SK-N-SH treated with all-trans-retinoic acid at 6 μM for 48 hours (cell line): ENCODE data around the gene CLEC16A.

Experiments used
- ATAC-seq: fragments of 200-7000 bp; cut with Tn5 transposase; 3 replicates; pipeline ENCODE4 v1.9.1; 2020; ENCODE audit warnings: mild to moderate bottlenecking, moderate library complexity
- ARNTL ChIP-seq: fragments of 450-650 bp; formaldehyde crosslinking; IDR thresholded peaks from 2 replicates; pipeline ENCODE4 v1.5.0; 2020; ENCODE audit warnings: low read depth, mild to moderate bottlenecking, moderate library complexity, borderline replicate concordance
- BACH2 ChIP-seq: fragments of 250-450 bp; sonication (Bioruptor Pico); IDR thresholded peaks from 2 replicates; pipeline ENCODE4 v1.9.0; 2021; ENCODE audit warnings: mild to moderate bottlenecking, borderline replicate concordance
- ESRRG ChIP-seq: fragments of 250-450 bp; sonication (Bioruptor Pico); IDR thresholded peaks from 2 replicates; pipeline ENCODE4 v1.6.1; 2021; ENCODE audit warnings: mild to moderate bottlenecking
- GLIS3 ChIP-seq: fragments of 250-450 bp; sonication (Bioruptor Pico); IDR thresholded peaks from 2 replicates; pipeline ENCODE4 v1.5.0; 2020; ENCODE audit warnings: mild to moderate bottlenecking, moderate library complexity
- ISL1 ChIP-seq: fragments of 250-450 bp; sonication (Bioruptor Pico); IDR thresholded peaks from 2 replicates; pipeline ENCODE4 v2.1.2; 2022; ENCODE audit warnings: mild to moderate bottlenecking, moderate library complexity
- OSR1 ChIP-seq: fragments of 250-450 bp; sonication (Bioruptor Pico); IDR thresholded peaks from 2 replicates; pipeline ENCODE4 v1.8.0; 2022; ENCODE audit warnings: moderate library complexity, mild to moderate bottlenecking, inconsistent platforms
- PATZ1 ChIP-seq: fragments of 250-450 bp; sonication (Bioruptor Pico); IDR thresholded peaks from 2 replicates; pipeline ENCODE4 v1.8.0; 2020; ENCODE audit warnings: mild to moderate bottlenecking, moderate library complexity, borderline replicate concordance
- PPARA ChIP-seq: fragments of 250-450 bp; sonication (Bioruptor Pico); IDR thresholded peaks from 2 replicates; pipeline ENCODE4 v1.5.0; 2020; ENCODE audit warnings: mild to moderate bottlenecking, borderline replicate concordance
- RARB ChIP-seq: fragments of 250-450 bp; sonication (Bioruptor Pico); IDR thresholded peaks from 2 replicates; pipeline ENCODE4 v1.8.0; 2021; ENCODE audit warnings: mild to moderate bottlenecking, moderate library complexity
- SNAI2 ChIP-seq: fragments of 250-450 bp; sonication (Bioruptor Pico); IDR thresholded peaks from 2 replicates; pipeline ENCODE4 v1.5.0; 2020; ENCODE audit warnings: mild to moderate bottlenecking, moderate library complexity
- TOX ChIP-seq: fragments of 250-450 bp; sonication (Bioruptor Pico); IDR thresholded peaks from 2 replicates; pipeline ENCODE4 v1.8.0; 2021; ENCODE audit warnings: mild to moderate bottlenecking, moderate library complexity, borderline replicate concordance
- TSHZ2 ChIP-seq: fragments of 250-450 bp; sonication (Bioruptor Pico); IDR thresholded peaks from 2 replicates; pipeline ENCODE4 v1.5.0; 2020; ENCODE audit warnings: mild to moderate bottlenecking, moderate library complexity
- ZC3H10 ChIP-seq: fragments of 250-450 bp; sonication (Bioruptor Pico); IDR thresholded peaks from 2 replicates; pipeline ENCODE4 v1.5.1; 2021; ENCODE audit warnings: mild to moderate bottlenecking, moderate library complexity
- ZFP3 ChIP-seq: fragments of 250-450 bp; sonication (Bioruptor Pico); IDR thresholded peaks from 2 replicates; pipeline ENCODE4 v1.5.0; 2020; ENCODE audit warnings: mild to moderate bottlenecking, moderate library complexity
- ZFP30 ChIP-seq: fragments of 450-650 bp; formaldehyde crosslinking; IDR thresholded peaks from 2 replicates; pipeline ENCODE4 v1.5.0; 2022; ENCODE audit warnings: mild to moderate bottlenecking, moderate library complexity
- ZNF565 ChIP-seq: fragments of 450-650 bp; formaldehyde crosslinking; conservative IDR thresholded peaks from 2 replicates; pipeline ENCODE4 v1.5.0; 2020; ENCODE audit warnings: low read depth, mild to moderate bottlenecking, moderate library complexity
- ZNF70 ChIP-seq: fragments of 450-650 bp; formaldehyde crosslinking; IDR thresholded peaks from 2 replicates; pipeline ENCODE4 v1.5.0; 2020; ENCODE audit warnings: mild to moderate bottlenecking, moderate library complexity
- ZNF8 ChIP-seq: fragments of 450-650 bp; formaldehyde crosslinking; IDR thresholded peaks from 2 replicates; pipeline ENCODE4 v1.5.0; 2020; ENCODE audit warnings: mild to moderate bottlenecking, moderate library complexity
- TF ChIP-seq, protein P1 (sequence below): fragments of 250-450 bp; sonication (Bioruptor Pico); IDR thresholded peaks from 2 replicates; pipeline ENCODE4 v1.8.0; 2021; ENCODE audit warnings: low read depth, mild to moderate bottlenecking, moderate library complexity, borderline replicate concordance
- TF ChIP-seq, protein P2 (sequence below): fragments of 250-450 bp; sonication (Bioruptor Pico); IDR thresholded peaks from 2 replicates; pipeline ENCODE4 v1.5.1; 2020; ENCODE audit warnings: low read depth, mild to moderate bottlenecking, moderate library complexity

CLEC16A gene

GRCh38 chr16:10999300-10999699 lies 54.9 kb downstream of the CLEC16A start:
- TF ChIP-seq ZFP30 (CRISPR knock-in tag), result no peak
- no peak for ATAC-seq

- ATAC-seq, result no peak
- TF ChIP-seq TSHZ2 (no peak), ARNTL (CRISPR knock-in tag) (no peak), OSR1 (no peak), SNAI2 (CRISPR knock-in tag) (no peak), ZC3H10 (CRISPR knock-in tag) (no peak), ZNF70 (CRISPR knock-in tag) (no peak), ZFP30 (CRISPR knock-in tag) (no peak), ISL1 (CRISPR knock-in tag) (no peak), RARB (CRISPR knock-in tag) (no peak), ESRRG (CRISPR knock-in tag) (no peak), TOX (CRISPR knock-in tag) (no peak), ZNF565 (CRISPR knock-in tag) (no peak), PPARA (CRISPR knock-in tag) (no peak), PATZ1 (CRISPR knock-in tag) (no peak)
- TF ChIP-seq, protein P1, sequence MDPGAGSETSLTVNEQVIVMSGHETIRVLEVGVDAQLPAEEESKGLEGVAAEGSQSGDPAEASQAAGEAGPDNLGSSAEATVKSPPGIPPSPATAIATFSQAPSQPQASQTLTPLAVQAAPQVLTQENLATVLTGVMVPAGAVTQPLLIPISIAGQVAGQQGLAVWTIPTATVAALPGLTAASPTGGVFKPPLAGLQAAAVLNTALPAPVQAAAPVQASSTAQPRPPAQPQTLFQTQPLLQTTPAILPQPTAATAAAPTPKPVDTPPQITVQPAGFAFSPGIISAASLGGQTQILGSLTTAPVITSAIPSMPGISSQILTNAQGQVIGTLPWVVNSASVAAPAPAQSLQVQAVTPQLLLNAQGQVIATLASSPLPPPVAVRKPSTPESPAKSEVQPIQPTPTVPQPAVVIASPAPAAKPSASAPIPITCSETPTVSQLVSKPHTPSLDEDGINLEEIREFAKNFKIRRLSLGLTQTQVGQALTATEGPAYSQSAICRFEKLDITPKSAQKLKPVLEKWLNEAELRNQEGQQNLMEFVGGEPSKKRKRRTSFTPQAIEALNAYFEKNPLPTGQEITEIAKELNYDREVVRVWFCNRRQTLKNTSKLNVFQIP (CRISPR knock-in tag), result no peak
- TF ChIP-seq, protein P2, sequence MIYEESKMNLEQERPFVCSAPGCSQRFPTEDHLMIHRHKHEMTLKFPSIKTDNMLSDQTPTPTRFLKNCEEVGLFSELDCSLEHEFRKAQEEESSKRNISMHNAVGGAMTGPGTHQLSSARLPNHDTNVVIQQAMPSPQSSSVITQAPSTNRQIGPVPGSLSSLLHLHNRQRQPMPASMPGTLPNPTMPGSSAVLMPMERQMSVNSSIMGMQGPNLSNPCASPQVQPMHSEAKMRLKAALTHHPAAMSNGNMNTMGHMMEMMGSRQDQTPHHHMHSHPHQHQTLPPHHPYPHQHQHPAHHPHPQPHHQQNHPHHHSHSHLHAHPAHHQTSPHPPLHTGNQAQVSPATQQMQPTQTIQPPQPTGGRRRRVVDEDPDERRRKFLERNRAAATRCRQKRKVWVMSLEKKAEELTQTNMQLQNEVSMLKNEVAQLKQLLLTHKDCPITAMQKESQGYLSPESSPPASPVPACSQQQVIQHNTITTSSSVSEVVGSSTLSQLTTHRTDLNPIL, result no peak
These were observed 57.2 kb downstream of the CLEC16A start for GRCh38 chr16:11001611-11002010.

DNA sequence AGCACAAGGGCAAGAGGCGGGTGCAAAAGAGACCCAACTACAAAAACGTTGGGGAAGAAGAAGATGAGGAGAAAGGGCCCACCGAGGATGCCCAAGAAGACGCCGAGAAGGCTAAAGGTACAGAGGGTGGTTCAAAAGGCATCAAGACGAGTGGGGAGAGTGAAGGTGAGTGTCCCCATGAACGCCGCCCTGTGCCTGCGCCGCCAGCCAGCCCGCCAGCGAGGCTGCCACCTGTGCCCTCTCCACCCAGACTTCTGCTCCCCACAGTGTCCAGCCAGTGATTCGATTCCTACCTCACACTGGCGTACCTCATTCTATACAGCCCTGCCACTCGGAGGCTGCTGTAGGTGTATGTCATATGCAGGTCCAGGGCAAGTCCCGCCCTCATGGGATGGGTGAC lies 58.8 kb downstream of the CLEC16A start:
- no peak for ATAC-seq
- TF ChIP-seq GLIS3 (CRISPR knock-in tag), result no peak
- no peak for TF ChIP-seq ZFP3 (CRISPR knock-in tag)
- TF ChIP-seq OSR1, result no peak
- TF ChIP-seq ARNTL (CRISPR knock-in tag), result no peak
- TF ChIP-seq SNAI2 (CRISPR knock-in tag), result no peak
- TF ChIP-seq ZC3H10 (CRISPR knock-in tag), result no peak
- TF ChIP-seq ZNF70 (CRISPR knock-in tag), result no peak
- no peak for TF ChIP-seq BACH2 (CRISPR knock-in tag)
- no peak for TF ChIP-seq ESRRG (CRISPR knock-in tag)
- no peak for TF ChIP-seq ZFP30 (CRISPR knock-in tag)

GRCh38 chr16:11004351-11004750 lies 60.0 kb downstream of the CLEC16A start:
- peak; percentile 59 for ATAC-seq
- TF ChIP-seq ZNF8 (CRISPR knock-in tag) (no peak), ZC3H10 (CRISPR knock-in tag) (no peak), ESRRG (CRISPR knock-in tag) (no peak), ISL1 (CRISPR knock-in tag) (no peak), ARNTL (CRISPR knock-in tag) (no peak), OSR1 (no peak), ZFP30 (CRISPR knock-in tag) (no peak), TSHZ2 (no peak), GLIS3 (CRISPR knock-in tag) (no peak)
- TF ChIP-seq, protein P1 (CRISPR knock-in tag), result no peak
